SHP77 treated with DMSO at 0.1 percent for 48 hours (cell line): Measurements from ENCODE around the gene GLIPR1.
A peak's percentile ranks its signal among the peaks of the same experiment; 100 is the strongest.
"Not testable (repeated sequence)": the region's sequence is repeated elsewhere in the genome, so short reads cannot be mapped to it uniquely, and the experiment has no call there.

Experiments used
- DNase-seq: peaks from one replicate; lab custom pipeline; 2025; lab: John Stamatoyannopoulos, UW

GLIPR1 gene

GRCh38 chr12:75521224-75521623 lies 40.7 kb downstream of the GLIPR1 start:
- not testable (repeated sequence) for DNase-seq

- DNase-seq: not testable (repeated sequence)
These were observed 41.6 kb downstream of the GLIPR1 start for GRCh38 chr12:75522124-75522523.

GRCh38 chr12:75525263-75525662 lies 44.7 kb downstream of the GLIPR1 start:
- no peak for DNase-seq

- DNase-seq: peak; percentile 74
These were observed 46.3 kb downstream of the GLIPR1 start for GRCh38 chr12:75526655-75527511.

- DNase-seq: no peak
These were observed 47.7 kb downstream of the GLIPR1 start for GRCh38 chr12:75528272-75528671.

- no peak for DNase-seq
These were observed 48.1 kb downstream of the GLIPR1 start for GRCh38 chr12:75528692-75529091.

GRCh38 chr12:75529316-75529715 lies 48.8 kb downstream of the GLIPR1 start:
- DNase-seq: no peak

GRCh38 chr12:75529826-75530225 lies 49.3 kb downstream of the GLIPR1 start:
- DNase-seq: no peak

- DNase-seq: no peak
These were observed 52.7 kb downstream of the GLIPR1 start for GRCh38 chr12:75533239-75533638.

- DNase-seq: no peak
These were observed 59.3 kb downstream of the GLIPR1 start for GRCh38 chr12:75539889-75540288.

- no peak for DNase-seq
These were observed 62.4 kb downstream of the GLIPR1 start for GRCh38 chr12:75542942-75543341.

GRCh38 chr12:75543529-75543928 lies 63.0 kb downstream of the GLIPR1 start:
- no peak for DNase-seq

GRCh38 chr12:75545636-75546035 lies 65.1 kb downstream of the GLIPR1 start:
- no peak for DNase-seq

GRCh38 chr12:75548879-75549278 lies 68.3 kb downstream of the GLIPR1 start:
- DNase-seq: no peak

- DNase-seq: no peak
These were observed 69.4 kb downstream of the GLIPR1 start for GRCh38 chr12:75549989-75550388.

GRCh38 chr12:75550401-75551240 lies 70.1 kb downstream of the GLIPR1 start:
- no peak for DNase-seq

GRCh38 chr12:75551477-75551876 lies 70.9 kb downstream of the GLIPR1 start:
- no peak for DNase-seq

- DNase-seq: no peak
These were observed 72.8 kb downstream of the GLIPR1 start for GRCh38 chr12:75553398-75553797.
